Transverse colon (tissue), 4 donors: ENCODE measurements around the gene LPIN3. TPM values are rescaled to one million over a fixed set of nuclear protein-coding genes. Genes with fewer than 3 reads are reported as not detected.

Experiments used
- DNase-seq: peaks from one replicate; pipeline ENCODE4 v3.0.0-alpha.2; 2019
- H3K27ac ChIP-seq, 4 donors: fragments of 200-600 bp; sonication (generic); 2 replicates each; pipeline ENCODE4 v1.5.1; 2016 to 2018; ENCODE audit warnings: inconsistent platforms in 4 of 4
- H3K27me3 ChIP-seq: fragments of 200-600 bp; sonication (generic); 2 replicates; pipeline ENCODE4 v1.5.1; 2017; ENCODE audit warnings: inconsistent platforms
- H3K36me3 ChIP-seq, 4 donors: fragments of 200-600 bp; sonication (generic); 2 replicates each; pipeline ENCODE4 v1.5.1; 2017 to 2019; ENCODE audit warnings: inconsistent platforms in 4 of 4
- H3K4me1 ChIP-seq, 4 donors: fragments of 200-600 bp; sonication (generic); 2 replicates each; pipeline ENCODE4 v1.5.1; 2017 to 2020; ENCODE audit warnings: inconsistent platforms in 4 of 4
- H3K4me3 ChIP-seq, 4 donors: fragments of 200-600 bp; sonication (generic); 1 replicate in 1 of 4; 2 replicates in 3 of 4; pipeline versions ENCODE4 v1.5.1 to v1.6.1; 2017 to 2019; ENCODE audit warnings: inconsistent platforms in 4 of 4
- H3K9me3 ChIP-seq, 2 donors: fragments of 200-600 bp; sonication (generic); 2 replicates each; pipeline ENCODE4 v1.5.1; 2017 to 2019; ENCODE audit warnings: inconsistent platforms in 2 of 2
- CTCF ChIP-seq, 5 experiments: fragments of 200-600 bp in 3 of 5; fragments of 450-650 bp in 2 of 5; sonication (generic) in 3 of 5; IDR thresholded peaks; 1 replicate in 2 of 5; 2 replicates in 3 of 5; pipeline ENCODE4 v1.5.1; 2016 to 2017; ENCODE audit warnings: antibody characterized with exemption in 5 of 5, inconsistent platforms in 3 of 5, mild to moderate bottlenecking in 2 of 5, moderate library complexity in 1 of 5
- EP300 ChIP-seq: sonication (generic); formaldehyde crosslinking; IDR thresholded peaks from one replicate; pipeline ENCODE4 v1.6.1; 2017; ENCODE audit warnings: antibody characterized with exemption, low read depth
- POLR2A ChIP-seq: fragments of 450-650 bp; IDR thresholded peaks from one replicate; pipeline ENCODE4 v1.6.1; 2016; ENCODE audit warnings: antibody characterized with exemption, mild to moderate bottlenecking, moderate library complexity
- POLR2AphosphoS5 ChIP-seq, 3 donors: sonication (generic); formaldehyde crosslinking; IDR thresholded peaks; one replicate each; pipeline ENCODE4 v1.6.1; 2016; ENCODE audit warnings: antibody characterized with exemption in 3 of 3
- WGBS, 2 donors: methylation state at CpG; one replicate each; pipeline ENCODE4 v1.1.5; 2018; ENCODE audit warnings: low coverage in 1 of 2; 5-methylcytosine and 5-hydroxymethylcytosine counted together
- in situ Hi-C, 4 donors: fragments of 200-750 bp; cut with MboI; loops; one replicate each; pipeline versions ENCODE4 v1.15.0 to v1.15.1; 2017; ENCODE audit warnings: low sequenced_read_pairs in 3 of 4, low pct_ligation_motif_present in 1 of 4, low pct_unique_long_range_greater_than_20kb in 1 of 4
- intact Hi-C: fragments of 100-400 bp; cut with DNase I; formaldehyde crosslinking; loops from one replicate; pipeline ENCODE4 v1.15.1; 2023; ENCODE audit warnings: low total_unique reads
- total RNA-seq, 4 donors: library from RNA; depleted of rRNA; stranded (reverse); fragments of >200 nt; gene quantifications; one replicate each; pipeline ENCODE4 v1.1.0, GENCODE V29; 2016

LPIN3 gene
- total RNA-seq, 4 donors from 2014 or later: 96.9 to 263 (median 134) TPM

- no peak overlapping the region for H3K27ac ChIP-seq
Observed at GRCh38 chr20:41370176-41370575, 29.6 kb downstream of the LPIN3 start.

GRCh38 chr20:41371371-41371770 is 30.8 kb downstream of the LPIN3 start:
- WGBS, 2 donors: 83 to 92% methylated on average over 2 to 4 of the region's 4 CpGs
- Histone ChIP-seq H3K36me3 (no peaks in the 10 kb centered on the region), H3K27me3 (peaks cover 26% of the 10 kb centered on the region), H3K4me3 (no peak overlapping the region), H3K4me1 (peaks cover 0 to 4% (median 3%) of the 10 kb centered on the region in 4 donors), H3K27ac (no peak overlapping the region), H3K9me3 (no peaks in the 10 kb centered on the region)
- no peak for TF ChIP-seq EP300
- TF ChIP-seq CTCF (IDR thresholded peaks at IDR 0.05): no peak
- no peak for TF ChIP-seq POLR2A
- no peak for TF ChIP-seq POLR2AphosphoS5 (IDR thresholded peaks at IDR 0.05)
- in situ Hi-C loops (no loop called here), intact Hi-C loops (no loop called here)
- no peak for DNase-seq

More at GRCh38 chr20:41370176-41370575, 29.6 kb downstream of the LPIN3 start:
- in situ Hi-C loops (no loop called here), intact Hi-C loops (no loop called here)
- TF ChIP-seq CTCF (IDR thresholded peaks at IDR 0.05) (no peak), POLR2A (no peak), POLR2AphosphoS5 (IDR thresholded peaks at IDR 0.05) (no peak), EP300 (no peak)
- 77 to 87% methylated on average over 3 to 5 of the region's 5 CpGs for whole genome bisulfite sequencing, 2 donors
- H3K4me1 ChIP-seq: peaks cover 5 to 11% (median 9%) of the 10 kb centered on the region in 4 donors
- no peak overlapping the region for H3K4me3 ChIP-seq
- H3K36me3 ChIP-seq: no peaks in the 10 kb centered on the region
- peaks cover 38% of the 10 kb centered on the region for H3K27me3 ChIP-seq
- DNase-seq: no peak
- no peaks in the 10 kb centered on the region for H3K9me3 ChIP-seq

- intact Hi-C loops: no loop called here
- Histone ChIP-seq H3K36me3 (no peaks in the 10 kb centered on the region), H3K27ac (no peak overlapping the region), H3K4me1 (no peaks in the 10 kb centered on the region), H3K4me3 (no peak overlapping the region), H3K27me3 (peaks cover 9% of the 10 kb centered on the region), H3K9me3 (no peaks in the 10 kb centered on the region)
- 75 to 100% methylated on average over 3 to 11 of the region's 11 CpGs for WGBS, 2 donors
- in situ Hi-C loops: no loop called here
- no peak for DNase-seq
- no peak for TF ChIP-seq POLR2AphosphoS5 (IDR thresholded peaks at IDR 0.05)
- TF ChIP-seq EP300: no peak
- TF ChIP-seq POLR2A: no peak
- TF ChIP-seq CTCF (IDR thresholded peaks at IDR 0.05): no peak
Observed at GRCh38 chr20:41373251-41373783, 32.7 kb downstream of the LPIN3 start.

GRCh38 chr20:41373931-41374920 is 33.6 kb downstream of the LPIN3 start:
- H3K4me1 ChIP-seq: no peaks in the 10 kb centered on the region
- H3K9me3 ChIP-seq: no peaks in the 10 kb centered on the region
- intact Hi-C loops (no loop called here), in situ Hi-C loops (no loop called here)
- H3K36me3 ChIP-seq: no peaks in the 10 kb centered on the region
- no peak overlapping the region for H3K4me3 ChIP-seq
- DNase-seq: no peak
- no peak for TF ChIP-seq POLR2A
- TF ChIP-seq EP300: no peak
- no peak for TF ChIP-seq POLR2AphosphoS5 (IDR thresholded peaks at IDR 0.05)
- no peak for TF ChIP-seq CTCF (IDR thresholded peaks at IDR 0.05)
- peaks cover 2% of the 10 kb centered on the region for H3K27me3 ChIP-seq
- WGBS, 2 donors: 79 to 86% methylated on average over 1 to 9 of the region's 9 CpGs
- no peak overlapping the region for H3K27ac ChIP-seq
